AG04450 (cell line): ENCODE data around the gene PKP1. TPM values are rescaled to one million over a fixed set of nuclear protein-coding genes. Genes with fewer than 3 reads are reported as not detected.

Experiments used
- CTCF ChIA-PET: fragments of 300-600, 350-600 bp; formaldehyde crosslinking; extraction: SDS; loops from one replicate; lab custom pipeline; 2022; ENCODE audit warnings: antibody characterized with exemption, inconsistent platforms; lab: Charles Lee
- POLR2A ChIA-PET: fragments of 350-600 bp; formaldehyde crosslinking; extraction: SDS; loops from one replicate; lab custom pipeline; 2021; ENCODE audit warnings: antibody characterized with exemption, inconsistent platforms; lab: Yijun Ruan, JAX
- DNase-seq: peaks from one replicate; pipeline ENCODE4 v3.0.0-alpha.2; 2011; ENCODE audit warnings: low read depth, low spot score
- H3K27ac ChIP-seq: one replicate; pipeline ENCODE4 v1.5.1; 2012; ENCODE audit warnings: low read depth, low read length, control low read depth
- H3K27me3 ChIP-seq: one replicate; pipeline ENCODE4 v1.6.0; 2012; ENCODE audit warnings: low read length; ENCODE audit not compliant: control insufficient read depth, insufficient read depth
- H3K4me3 ChIP-seq: 2 replicates; pipeline ENCODE4 v1.5.1; 2011; ENCODE audit warnings: mild to moderate bottlenecking, low read depth, low read length, control low read depth
- H3K9me3 ChIP-seq: 2 replicates; pipeline ENCODE4 v1.5.1; 2012; ENCODE audit warnings: low read length; ENCODE audit not compliant: control insufficient read depth, insufficient read depth
- polyA plus RNA-seq: library from polyadenylated mRNA; depleted of rRNA; stranded (reverse); fragments of >200 nt; gene quantifications from 2 replicates; pipeline ENCODE4 v1.2.3, GENCODE V29; 2011
- TF ChIP-seq, protein P1 (sequence below): IDR thresholded peaks from 2 replicates; pipeline ENCODE4 v1.5.1; 2011; ENCODE audit warnings: low read depth, low read length, control low read depth, inconsistent platforms

Gene PKP1
- polyA plus RNA-seq, 1 experiment: 0.04 TPM

DNA sequence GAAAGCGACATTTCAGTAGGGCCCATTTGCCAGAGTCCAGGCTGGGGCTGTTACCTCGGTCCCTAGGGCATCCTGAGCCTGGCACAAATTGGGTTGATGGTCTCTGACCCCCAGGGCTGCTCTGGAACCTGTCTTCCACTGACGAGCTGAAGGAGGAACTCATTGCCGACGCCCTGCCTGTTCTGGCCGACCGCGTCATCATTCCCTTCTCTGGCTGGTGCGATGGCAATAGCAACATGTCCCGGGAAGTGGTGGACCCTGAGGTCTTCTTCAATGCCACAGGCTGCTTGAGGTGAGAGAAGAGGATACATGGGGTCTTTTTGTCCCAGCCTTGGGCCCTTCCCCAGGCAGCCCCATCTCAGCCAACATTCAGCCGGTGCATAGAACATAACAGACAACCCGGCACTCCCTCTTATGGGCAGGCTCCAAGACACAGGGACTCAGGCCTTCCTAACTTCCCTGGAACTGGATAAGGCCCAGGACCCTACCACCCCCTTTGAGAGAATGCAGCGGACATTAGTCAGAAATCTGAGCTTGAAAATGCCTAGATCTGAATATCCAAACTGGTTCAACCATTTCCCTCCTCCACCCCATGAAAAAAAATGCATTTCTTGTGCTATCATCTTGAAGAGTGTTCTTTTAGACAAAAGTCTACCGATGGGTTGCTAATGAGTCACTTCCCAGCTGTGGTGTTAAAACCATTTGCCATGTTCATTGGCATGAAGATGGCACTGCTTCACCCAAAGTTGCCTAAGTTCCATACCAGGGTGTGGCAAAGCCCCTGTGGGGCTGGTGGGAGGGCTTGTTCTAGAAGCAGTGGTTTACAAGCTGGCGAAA, 35.4 kb downstream of the PKP1 start:
- no peaks in the 10 kb centered on the region; the same call in 1 of the 2 replicates for H3K9me3 ChIP-seq
- no peak overlapping the region for H3K27ac ChIP-seq
- ChIA-PET CTCF (interaction anchor here (0.6 to 1.1 kb wide), 2 partner anchors 28 to 44 kb away, joined by 3 read pairs; no protein-coding TSS in a partner anchor), POLR2A (no interaction called here)
- H3K27me3 ChIP-seq: peaks cover 24% of the 10 kb centered on the region
- TF ChIP-seq, protein P1, sequence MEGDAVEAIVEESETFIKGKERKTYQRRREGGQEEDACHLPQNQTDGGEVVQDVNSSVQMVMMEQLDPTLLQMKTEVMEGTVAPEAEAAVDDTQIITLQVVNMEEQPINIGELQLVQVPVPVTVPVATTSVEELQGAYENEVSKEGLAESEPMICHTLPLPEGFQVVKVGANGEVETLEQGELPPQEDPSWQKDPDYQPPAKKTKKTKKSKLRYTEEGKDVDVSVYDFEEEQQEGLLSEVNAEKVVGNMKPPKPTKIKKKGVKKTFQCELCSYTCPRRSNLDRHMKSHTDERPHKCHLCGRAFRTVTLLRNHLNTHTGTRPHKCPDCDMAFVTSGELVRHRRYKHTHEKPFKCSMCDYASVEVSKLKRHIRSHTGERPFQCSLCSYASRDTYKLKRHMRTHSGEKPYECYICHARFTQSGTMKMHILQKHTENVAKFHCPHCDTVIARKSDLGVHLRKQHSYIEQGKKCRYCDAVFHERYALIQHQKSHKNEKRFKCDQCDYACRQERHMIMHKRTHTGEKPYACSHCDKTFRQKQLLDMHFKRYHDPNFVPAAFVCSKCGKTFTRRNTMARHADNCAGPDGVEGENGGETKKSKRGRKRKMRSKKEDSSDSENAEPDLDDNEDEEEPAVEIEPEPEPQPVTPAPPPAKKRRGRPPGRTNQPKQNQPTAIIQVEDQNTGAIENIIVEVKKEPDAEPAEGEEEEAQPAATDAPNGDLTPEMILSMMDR: no peak
- no peak for DNase-seq
- no peak overlapping the region for H3K4me3 ChIP-seq

DNA sequence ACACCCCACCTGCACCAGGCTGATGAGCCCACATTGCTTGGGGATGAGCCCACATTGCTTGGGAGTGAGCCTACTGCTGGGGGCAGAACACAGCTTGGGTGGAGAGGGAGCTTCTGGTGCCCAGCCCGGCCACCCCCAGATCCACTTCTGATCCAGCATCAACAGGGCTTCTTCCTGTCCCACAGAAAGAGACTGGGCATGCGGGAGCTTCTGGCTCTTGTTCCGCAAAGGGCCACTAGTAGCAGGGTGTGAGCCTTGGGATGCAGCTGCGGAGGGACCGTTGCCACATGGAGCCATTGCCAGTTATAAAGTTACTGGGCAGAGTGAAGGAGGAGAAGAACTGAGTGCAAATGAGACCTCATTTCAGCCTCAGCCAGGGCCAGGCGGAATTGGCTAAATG, 36.3 kb downstream of the PKP1 start:
- no peak for DNase-seq
- Histone ChIP-seq H3K4me3 (no peak overlapping the region), H3K27ac (no peak overlapping the region), H3K27me3 (peaks cover 24% of the 10 kb centered on the region), H3K9me3 (no peaks in the 10 kb centered on the region; the same call in 1 of the 2 replicates)
- TF ChIP-seq, protein P1: no peak
- ChIA-PET POLR2A (no interaction called here), CTCF (interaction anchor here (1.1 kb wide), 1 partner anchor 43 kb away, joined by 3 read pairs; no protein-coding TSS in a partner anchor)

DNA sequence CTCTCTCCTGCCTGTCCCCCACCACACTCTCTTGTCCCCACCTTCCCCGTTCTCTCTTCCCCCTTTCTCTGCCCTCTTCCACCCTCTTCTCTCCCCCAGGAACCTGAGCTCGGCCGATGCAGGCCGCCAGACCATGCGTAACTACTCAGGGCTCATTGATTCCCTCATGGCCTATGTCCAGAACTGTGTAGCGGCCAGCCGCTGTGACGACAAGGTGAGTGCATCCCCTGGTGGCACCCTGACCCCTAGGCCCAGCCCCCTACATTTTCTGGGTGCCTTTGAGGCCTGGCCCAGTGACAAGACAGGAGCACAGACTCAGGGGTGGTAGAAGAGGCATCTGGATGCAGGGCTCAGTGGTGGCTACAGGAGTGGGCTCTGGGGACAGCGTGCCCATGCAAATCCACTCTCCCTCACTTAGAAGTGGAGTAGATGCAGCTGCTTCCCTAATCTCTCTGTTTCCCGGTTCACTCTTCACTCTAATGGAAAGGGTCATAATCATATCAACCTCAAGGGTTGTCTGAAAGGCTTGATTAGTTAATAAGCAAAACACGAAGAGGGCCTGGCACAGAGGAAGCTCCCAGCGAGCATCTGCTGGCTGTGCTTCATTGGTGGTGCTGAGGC, 37.0 kb downstream of the PKP1 start:
- Histone ChIP-seq H3K9me3 (no peaks in the 10 kb centered on the region; the same call in 1 of the 2 replicates), H3K27me3 (peaks cover 24% of the 10 kb centered on the region), H3K27ac (no peak overlapping the region), H3K4me3 (no peak overlapping the region)
- ChIA-PET POLR2A (no interaction called here), CTCF (interaction anchor here (0.6 to 1.1 kb wide), 2 partner anchors 42 to 67 kb away, joined by 3 to 5 read pairs; no protein-coding TSS in a partner anchor)
- TF ChIP-seq, protein P1: no peak
- no peak for DNase-seq

DNA sequence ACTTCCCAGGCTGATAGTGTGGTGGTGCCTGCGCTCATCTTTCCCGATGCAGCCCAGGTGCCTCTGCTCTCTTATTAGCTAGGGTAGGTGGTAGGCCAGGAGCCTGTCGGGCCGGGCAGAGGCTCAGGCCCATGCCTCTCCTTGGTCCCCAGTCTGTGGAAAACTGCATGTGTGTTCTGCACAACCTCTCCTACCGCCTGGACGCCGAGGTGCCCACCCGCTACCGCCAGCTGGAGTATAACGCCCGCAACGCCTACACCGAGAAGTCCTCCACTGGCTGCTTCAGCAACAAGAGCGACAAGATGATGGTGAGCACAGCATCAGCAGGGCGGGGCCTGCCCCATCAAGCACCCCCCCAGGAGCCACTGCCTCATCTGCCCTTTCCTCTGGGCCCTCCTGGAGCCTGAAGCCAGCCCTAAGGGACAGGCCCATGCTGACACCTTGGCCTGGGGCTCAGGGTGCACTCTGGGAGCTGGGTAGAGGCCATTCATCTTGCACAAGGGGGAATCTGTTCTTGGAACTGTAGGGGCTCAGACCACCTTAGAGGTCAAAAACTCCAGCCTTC, 38.6 kb downstream of the PKP1 start:
- Histone ChIP-seq H3K27me3 (peaks cover 27% of the 10 kb centered on the region), H3K27ac (no peak overlapping the region), H3K9me3 (no peaks in the 10 kb centered on the region; the same call in 1 of the 2 replicates), H3K4me3 (no peak overlapping the region)
- no peak for DNase-seq
- ChIA-PET CTCF (interaction anchor here (0.6 kb wide), 1 partner anchor 16 kb away, joined by 3 read pairs; no protein-coding TSS in a partner anchor), POLR2A (interaction anchor here (0.6 kb wide), 1 partner anchor 86 kb away, joined by 4 read pairs; no protein-coding TSS in a partner anchor)
- TF ChIP-seq, protein P1: no peak
